ENCODE data around the gene PRKRA.
A peak's percentile ranks its signal among the peaks of the same experiment; 100 is the strongest.
"Not testable (repeated sequence)": the region's sequence is repeated elsewhere in the genome, so short reads cannot be mapped to it uniquely, and the experiment has no call there.

PRKRA gene

GRCh38 chr2:178413472-178414265, 37.3 kb downstream of the PRKRA start:
- DNase-seq (ENCODE audit: low spot score), result peak; percentile 50

- not testable (repeated sequence) for DNase-seq (ENCODE audit: low spot score)
These were observed 38.5 kb downstream of the PRKRA start for GRCh38 chr2:178412453-178412852.

- DNase-seq (ENCODE audit: low spot score), result no peak
These were observed 38.9 kb downstream of the PRKRA start for GRCh38 chr2:178412047-178412446.

GRCh38 chr2:178409261-178409660, 41.7 kb downstream of the PRKRA start:
- no peak for DNase-seq (ENCODE audit: low spot score)

- no peak for DNase-seq (ENCODE audit: low spot score)
These were observed 46.6 kb downstream of the PRKRA start for GRCh38 chr2:178404368-178404767.

GRCh38 chr2:178403671-178404306, 47.2 kb downstream of the PRKRA start:
- no peak for DNase-seq (ENCODE audit: low spot score)

- DNase-seq (ENCODE audit: low spot score), result no peak
These were observed 49.0 kb downstream of the PRKRA start for GRCh38 chr2:178401994-178402437.

GRCh38 chr2:178397002-178397605, 53.9 kb downstream of the PRKRA start:
- DNase-seq (ENCODE audit: low spot score), result peak; percentile 55

- no peak for DNase-seq (ENCODE audit: low spot score)
These were observed 54.9 kb downstream of the PRKRA start for GRCh38 chr2:178395941-178396570.

- DNase-seq (ENCODE audit: low spot score), result no peak
These were observed 55.7 kb downstream of the PRKRA start for GRCh38 chr2:178395295-178395694.

GRCh38 chr2:178394859-178395258, 56.1 kb downstream of the PRKRA start:
- DNase-seq (ENCODE audit: low spot score), result no peak

- no peak for DNase-seq (ENCODE audit: low spot score)
These were observed 58.8 kb downstream of the PRKRA start for GRCh38 chr2:178392215-178392614.

GRCh38 chr2:178391701-178392100, 59.3 kb downstream of the PRKRA start:
- no peak for DNase-seq (ENCODE audit: low spot score)

- DNase-seq (ENCODE audit: low spot score), result no peak
These were observed 62.7 kb downstream of the PRKRA start for GRCh38 chr2:178388287-178388686.

- no peak for DNase-seq (ENCODE audit: low spot score)
These were observed 63.9 kb downstream of the PRKRA start for GRCh38 chr2:178386986-178387597.

GRCh38 chr2:178385595-178386148, 65.3 kb downstream of the PRKRA start:
- DNase-seq (ENCODE audit: low spot score), result no peak

GRCh38 chr2:178383718-178384117, 67.3 kb downstream of the PRKRA start:
- DNase-seq (ENCODE audit: low spot score), result no peak

All from globus pallidus (tissue), 1 donor.